Astrocyte of the spinal cord (primary cell): ENCODE measurements around the gene TMEM178A.

ENCODE experiments used
- DNase-seq: peaks from one replicate; pipeline ENCODE4 v3.0.0; 2011; ENCODE audit warnings: low read depth, low spot score
- H3K4me3 ChIP-seq: 2 replicates; pipeline ENCODE4 v1.5.1; 2011; ENCODE audit warnings: low read depth, mild to moderate bottlenecking, low read length, moderate library complexity
- CTCF ChIP-seq: IDR thresholded peaks from 2 replicates; pipeline ENCODE4 v1.5.1; 2012; ENCODE audit warnings: low read depth, mild to moderate bottlenecking, low read length, inconsistent platforms
- in situ Hi-C: cut with HindIII; loops from 2 replicates; pipeline ENCODE4 v1.10.0; 2017; ENCODE audit warnings: low sequenced_read_pairs

Gene TMEM178A

GRCh38 chr2:39715095-39715494 lies 49.4 kb downstream of the TMEM178A start:
- in situ Hi-C loops, result no loop called here
- TF ChIP-seq CTCF, result no peak
- no peak for DNase-seq
- no peak overlapping the region for H3K4me3 ChIP-seq

DNA sequence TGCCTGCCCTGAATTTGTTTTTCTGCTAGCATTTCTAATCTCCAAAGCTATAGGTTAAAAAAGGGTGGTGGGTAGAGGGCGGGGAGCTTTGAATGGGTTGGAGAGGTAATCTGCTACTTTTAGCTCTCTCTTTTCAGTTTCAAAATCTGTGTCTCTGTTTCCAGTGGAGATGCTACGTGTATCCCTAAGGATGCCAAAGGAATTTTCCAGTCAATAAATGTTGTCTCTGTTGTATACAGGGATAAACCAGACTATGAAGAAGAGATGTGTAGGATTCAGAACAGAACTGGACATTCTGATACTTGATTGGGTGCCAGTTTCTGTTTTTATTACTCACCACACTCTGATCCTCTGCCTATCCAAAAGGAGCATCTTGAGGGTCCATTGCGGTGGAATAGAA lies 50.1 kb downstream of the TMEM178A start:
- no peak for DNase-seq
- H3K4me3 ChIP-seq, result no peak overlapping the region
- TF ChIP-seq CTCF, result no peak
- in situ Hi-C loops, result no loop called here

DNA sequence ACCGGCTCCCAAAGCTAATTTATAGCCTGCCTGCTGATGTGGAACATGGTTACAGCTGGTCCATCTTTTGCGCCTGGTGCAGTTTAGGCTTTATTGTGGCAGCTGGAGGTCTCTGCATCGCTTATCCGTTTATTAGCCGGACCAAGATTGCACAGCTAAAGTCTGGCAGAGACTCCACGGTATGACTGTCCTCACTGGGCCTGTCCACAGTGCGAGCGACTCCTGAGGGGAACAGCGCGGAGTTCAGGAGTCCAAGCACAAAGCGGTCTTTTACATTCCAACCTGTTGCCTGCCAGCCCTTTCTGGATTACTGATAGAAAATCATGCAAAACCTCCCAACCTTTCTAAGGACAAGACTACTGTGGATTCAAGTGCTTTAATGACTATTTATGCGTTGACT lies 51.4 kb downstream of the TMEM178A start:
- in situ Hi-C loops, result no loop called here
- no peak for DNase-seq
- no peak for TF ChIP-seq CTCF
- no peak overlapping the region for H3K4me3 ChIP-seq

DNA sequence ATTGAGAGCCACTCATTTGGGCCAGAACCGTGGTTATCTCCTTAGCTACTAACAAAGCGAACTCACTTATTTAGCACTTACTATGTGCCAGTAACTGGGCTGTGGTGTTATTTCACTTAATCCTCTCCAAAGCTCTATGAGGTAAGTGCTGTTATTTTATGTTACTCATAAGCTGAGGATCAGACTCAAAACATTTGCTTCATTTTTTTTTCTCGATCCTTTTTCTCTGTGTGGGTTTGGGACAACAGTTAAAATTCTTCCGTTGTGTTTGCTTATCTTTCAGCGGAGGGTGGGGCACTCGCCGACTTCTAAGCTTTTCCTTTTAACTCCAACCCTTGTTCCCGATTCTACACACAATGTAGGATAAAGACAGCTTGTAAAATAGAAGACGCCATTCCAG lies 52.8 kb downstream of the TMEM178A start:
- TF ChIP-seq CTCF, result no peak
- peak; percentile 37 for DNase-seq
- in situ Hi-C loops, result no loop called here
- H3K4me3 ChIP-seq, result no peak overlapping the region

GRCh38 chr2:39719317-39719716 lies 53.6 kb downstream of the TMEM178A start:
- no peak for TF ChIP-seq CTCF
- no peak overlapping the region for H3K4me3 ChIP-seq
- DNase-seq, result no peak
- in situ Hi-C loops, result no loop called here

DNA sequence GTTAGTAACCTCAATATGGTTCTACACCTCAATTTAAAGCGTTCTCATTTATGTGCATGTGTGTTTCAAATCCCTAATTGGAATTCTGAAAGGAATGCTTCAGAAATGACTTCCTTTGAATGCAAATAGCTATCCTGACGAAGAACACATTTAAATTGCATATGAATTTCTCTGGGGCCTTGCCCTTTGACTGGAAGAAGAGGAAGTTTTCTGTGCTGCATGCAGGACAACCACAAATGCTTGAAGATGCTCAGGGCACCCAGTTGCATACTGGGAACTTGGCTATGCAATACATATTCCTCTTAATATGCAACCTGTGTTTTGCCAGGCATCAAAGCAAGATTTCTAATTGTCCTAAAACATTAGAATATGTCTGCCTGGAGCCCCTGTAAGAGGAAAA lies 55.3 kb downstream of the TMEM178A start:
- TF ChIP-seq CTCF, result no peak
- H3K4me3 ChIP-seq, result no peak overlapping the region
- in situ Hi-C loops, result no loop called here
- no peak for DNase-seq

DNA sequence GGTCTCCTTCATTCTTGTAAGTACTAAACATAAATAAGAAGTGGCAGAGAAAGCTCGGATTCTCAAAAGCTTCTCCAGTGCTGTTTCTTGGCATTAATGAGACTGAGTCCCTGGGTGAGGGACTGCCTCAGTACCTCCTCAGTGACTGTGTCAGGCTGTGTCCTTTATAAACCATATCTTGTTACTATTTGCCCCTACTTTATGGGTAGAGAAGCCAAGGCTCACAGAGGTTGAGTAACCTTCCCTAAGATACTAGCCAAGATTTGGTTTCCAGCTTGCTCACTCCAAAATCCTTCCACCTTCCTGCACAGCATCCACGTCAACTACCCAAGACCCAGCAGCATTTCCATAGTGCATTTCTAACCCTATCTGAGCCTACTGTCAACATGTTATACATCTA lies 57.8 kb downstream of the TMEM178A start:
- in situ Hi-C loops, result no loop called here
- no peak for DNase-seq
- TF ChIP-seq CTCF, result no peak

More for the DNA sequence above, 57.8 kb downstream of the TMEM178A start:
- no peak overlapping the region for H3K4me3 ChIP-seq
